LNCaP clone FGC (cell line): ENCODE data around the gene ESPNL.

Source experiments
- DNase-seq: peaks from one replicate; pipeline ENCODE4 v3.0.0-alpha.2; 2011; ENCODE audit warnings: low read depth
- H3K4me3 ChIP-seq: 2 replicates; pipeline ENCODE4 v1.5.1; 2011; ENCODE audit warnings: mild to moderate bottlenecking, low read depth, low read length, control low read depth
- TF ChIP-seq, protein P1 (sequence below): IDR thresholded peaks from 2 replicates; pipeline ENCODE4 v1.5.1; 2012; ENCODE audit warnings: mild to moderate bottlenecking; ENCODE audit not compliant: control insufficient read depth, insufficient read depth; ENCODE audit errors: extremely low read depth

Gene ESPNL

GRCh38 chr2:238087211-238087610 is 12.9 kb upstream of the ESPNL start:
- H3K4me3 ChIP-seq = no peak overlapping the region
- TF ChIP-seq, protein P1, sequence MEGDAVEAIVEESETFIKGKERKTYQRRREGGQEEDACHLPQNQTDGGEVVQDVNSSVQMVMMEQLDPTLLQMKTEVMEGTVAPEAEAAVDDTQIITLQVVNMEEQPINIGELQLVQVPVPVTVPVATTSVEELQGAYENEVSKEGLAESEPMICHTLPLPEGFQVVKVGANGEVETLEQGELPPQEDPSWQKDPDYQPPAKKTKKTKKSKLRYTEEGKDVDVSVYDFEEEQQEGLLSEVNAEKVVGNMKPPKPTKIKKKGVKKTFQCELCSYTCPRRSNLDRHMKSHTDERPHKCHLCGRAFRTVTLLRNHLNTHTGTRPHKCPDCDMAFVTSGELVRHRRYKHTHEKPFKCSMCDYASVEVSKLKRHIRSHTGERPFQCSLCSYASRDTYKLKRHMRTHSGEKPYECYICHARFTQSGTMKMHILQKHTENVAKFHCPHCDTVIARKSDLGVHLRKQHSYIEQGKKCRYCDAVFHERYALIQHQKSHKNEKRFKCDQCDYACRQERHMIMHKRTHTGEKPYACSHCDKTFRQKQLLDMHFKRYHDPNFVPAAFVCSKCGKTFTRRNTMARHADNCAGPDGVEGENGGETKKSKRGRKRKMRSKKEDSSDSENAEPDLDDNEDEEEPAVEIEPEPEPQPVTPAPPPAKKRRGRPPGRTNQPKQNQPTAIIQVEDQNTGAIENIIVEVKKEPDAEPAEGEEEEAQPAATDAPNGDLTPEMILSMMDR = no peak
- no peak for DNase-seq

DNA sequence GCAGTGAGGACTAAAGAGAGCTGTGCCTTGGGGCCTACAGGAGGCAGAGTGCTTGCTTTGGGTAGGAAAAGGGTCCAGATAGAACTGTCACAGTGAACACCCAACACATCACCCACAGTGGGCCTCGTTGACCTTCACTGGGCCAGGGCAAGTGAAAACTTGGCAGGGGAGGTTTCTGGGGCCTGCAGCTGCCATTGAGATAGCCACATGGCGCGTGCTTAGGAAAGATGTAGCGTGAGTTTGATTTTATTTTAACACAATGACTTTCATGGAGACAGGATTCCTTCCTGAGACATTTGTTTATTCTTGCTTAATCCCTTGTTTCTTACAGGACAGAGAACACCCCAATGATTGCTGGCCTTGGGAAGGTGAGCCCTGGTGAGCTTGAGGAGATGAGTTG is 9.3 kb upstream of the ESPNL start:
- no peak for DNase-seq
- H3K4me3 ChIP-seq = no peak overlapping the region
- TF ChIP-seq, protein P1 = no peak

- no peak overlapping the region for H3K4me3 ChIP-seq
- no peak for DNase-seq
- TF ChIP-seq, protein P1 = no peak
These were observed 8.6 kb upstream of the ESPNL start for GRCh38 chr2:238091436-238092060.

GRCh38 chr2:238092486-238093035 is 7.6 kb upstream of the ESPNL start:
- TF ChIP-seq, protein P1 = no peak
- no peak for DNase-seq
- no peak overlapping the region for H3K4me3 ChIP-seq

DNA sequence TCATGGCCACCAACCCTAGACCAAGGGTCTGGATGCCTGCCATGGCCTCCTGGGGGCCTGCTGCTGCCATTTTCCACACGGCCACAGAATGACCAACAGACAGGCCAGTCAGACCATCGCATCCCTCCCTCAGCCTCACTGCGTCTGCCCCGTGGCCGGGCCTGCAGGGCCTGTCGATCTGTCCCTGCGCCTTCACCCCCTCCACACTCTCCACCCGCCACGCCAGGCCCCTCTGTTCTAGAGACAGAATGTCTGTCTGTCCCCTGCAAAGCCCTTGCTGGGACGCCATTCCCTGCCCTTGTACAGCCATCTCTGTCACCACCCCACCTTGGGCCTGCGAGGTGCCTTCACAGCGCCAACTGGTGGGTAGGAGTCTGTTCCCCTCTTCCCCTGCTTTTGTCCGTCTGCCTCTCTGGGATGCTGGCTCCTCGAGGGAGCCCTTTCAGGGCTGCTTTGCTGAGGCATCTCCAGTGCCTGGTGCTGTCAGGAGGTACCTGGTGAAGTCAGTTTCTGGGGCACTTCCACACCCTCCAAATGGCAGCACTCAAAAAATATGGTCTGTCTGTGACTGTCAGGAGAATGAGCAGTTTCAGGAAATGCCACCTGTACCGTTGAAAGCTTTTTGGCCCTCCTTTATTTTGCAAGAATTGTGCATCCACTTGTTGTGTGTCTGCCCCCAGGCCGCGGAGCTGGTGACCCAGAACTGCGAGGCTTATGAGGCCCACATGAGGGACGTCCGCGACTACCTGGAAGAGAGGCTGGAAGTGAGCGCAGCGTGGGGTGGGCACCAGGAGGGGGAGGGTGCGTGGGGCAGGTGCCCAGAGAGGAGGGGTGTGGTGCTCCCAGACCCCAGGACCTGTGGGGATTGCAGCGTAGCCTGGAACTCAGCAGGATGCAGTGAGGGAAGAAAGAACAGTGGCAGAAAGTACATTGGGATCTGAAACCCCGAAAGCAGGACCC is 6.7 kb upstream of the ESPNL start:
- no peak overlapping the region for H3K4me3 ChIP-seq
- TF ChIP-seq, protein P1 = no peak

GRCh38 chr2:238094438-238095022 is 5.6 kb upstream of the ESPNL start:
- TF ChIP-seq, protein P1 = no peak
- no peak overlapping the region for H3K4me3 ChIP-seq

More for the DNA sequence above, 6.7 kb upstream of the ESPNL start:
- DNase-seq = no peak

More at GRCh38 chr2:238094438-238095022, 5.6 kb upstream of the ESPNL start:
- no peak for DNase-seq
